GM19328 (cell line): Measurements from ENCODE around the gene CLCF1.

ENCODE experiments used
- ATAC-seq: cut with Tn5 transposase; IDR thresholded peaks from one replicate; pipeline ENCODE4 v1.9.1; 2021; ENCODE audit warnings: mild to moderate bottlenecking, moderate library complexity; ENCODE audit not compliant: unreplicated experiment

The CLCF1 gene

GRCh38 chr11:67396587-67397389, 23.4 kb upstream of the CLCF1 start:
- no peak for ATAC-seq

GRCh38 chr11:67396259-67396581, 22.8 kb upstream of the CLCF1 start:
- no peak for ATAC-seq

- no peak for ATAC-seq
These were observed 22.3 kb upstream of the CLCF1 start for GRCh38 chr11:67395555-67396258.

- no peak for ATAC-seq
These were observed 20.6 kb upstream of the CLCF1 start for GRCh38 chr11:67393990-67394389.

GRCh38 chr11:67393437-67393836, 20.0 kb upstream of the CLCF1 start:
- no peak for ATAC-seq

DNA sequence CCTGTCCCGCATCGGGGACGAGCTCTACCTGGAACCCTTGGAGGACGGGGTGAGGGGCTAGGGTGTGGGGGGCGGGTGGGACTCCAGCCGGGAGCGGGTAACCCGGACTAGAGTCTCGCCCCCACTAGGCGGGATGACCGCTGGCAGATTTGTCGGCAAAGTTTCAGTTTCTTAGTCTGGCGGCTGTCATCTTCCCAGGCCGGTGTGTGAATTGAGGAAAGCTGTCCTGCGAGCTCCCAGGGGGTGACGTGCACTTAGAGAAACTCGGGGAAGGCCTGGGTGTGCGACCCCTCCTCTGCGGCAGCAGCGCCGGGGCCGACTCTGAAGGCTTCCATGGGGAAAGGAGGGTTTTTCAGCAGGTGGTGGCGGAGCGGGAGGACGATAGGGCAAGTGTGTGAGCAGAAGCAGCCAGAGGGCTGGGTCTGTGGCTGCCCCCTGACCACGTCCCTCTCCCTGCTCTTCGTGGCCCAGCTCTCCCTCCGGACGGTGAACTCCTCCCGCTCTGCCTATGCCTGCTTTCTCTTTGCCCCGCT, 18.9 kb upstream of the CLCF1 start:
- ATAC-seq: no peak

- ATAC-seq: no peak
These were observed 18.1 kb upstream of the CLCF1 start, which contains the start of gene RAD9A for GRCh38 chr11:67391304-67392182. Gene RAD9A (plus strand): TSS chr11:67391986. CDS start chr11:67392045, 59 bp downstream.

DNA sequence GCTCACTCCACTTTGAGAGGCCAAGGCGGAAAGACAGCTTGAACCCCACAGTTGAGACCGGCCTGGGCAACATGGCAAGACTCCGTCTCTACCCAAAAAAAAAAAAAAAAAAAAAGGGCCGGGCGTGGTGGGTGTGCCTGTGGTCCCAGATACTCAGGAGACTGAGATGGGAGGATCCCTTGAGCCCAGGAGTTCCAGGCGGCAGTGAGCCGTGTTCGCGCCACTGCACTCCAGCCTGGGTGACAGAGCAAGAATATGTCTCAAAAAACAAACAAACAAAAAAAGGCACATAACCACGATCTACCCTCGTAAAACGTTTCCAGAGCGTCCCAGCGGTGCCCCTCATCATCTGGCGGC, 17.5 kb upstream of the CLCF1 start:
- no peak for ATAC-seq

DNA sequence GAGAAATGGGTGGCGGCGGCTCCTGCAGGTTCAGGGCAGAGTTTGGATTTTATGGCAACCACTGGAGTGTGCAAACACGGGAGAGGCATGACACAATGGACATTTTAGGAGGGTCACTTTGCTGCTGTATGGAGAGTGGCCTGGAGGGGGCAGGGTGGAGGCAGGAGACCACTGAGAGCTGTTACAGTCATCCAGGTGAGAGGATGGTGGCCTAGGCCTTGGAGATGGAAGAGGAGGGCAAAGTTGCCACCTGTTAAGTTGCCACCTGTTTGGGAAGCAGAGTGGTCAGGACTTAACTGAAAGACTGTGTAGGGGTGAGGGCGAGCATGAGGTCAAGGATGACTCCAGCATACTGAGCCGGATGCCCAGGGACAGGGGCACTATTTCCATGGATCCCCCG, 16.1 kb upstream of the CLCF1 start:
- ATAC-seq: no peak

DNA sequence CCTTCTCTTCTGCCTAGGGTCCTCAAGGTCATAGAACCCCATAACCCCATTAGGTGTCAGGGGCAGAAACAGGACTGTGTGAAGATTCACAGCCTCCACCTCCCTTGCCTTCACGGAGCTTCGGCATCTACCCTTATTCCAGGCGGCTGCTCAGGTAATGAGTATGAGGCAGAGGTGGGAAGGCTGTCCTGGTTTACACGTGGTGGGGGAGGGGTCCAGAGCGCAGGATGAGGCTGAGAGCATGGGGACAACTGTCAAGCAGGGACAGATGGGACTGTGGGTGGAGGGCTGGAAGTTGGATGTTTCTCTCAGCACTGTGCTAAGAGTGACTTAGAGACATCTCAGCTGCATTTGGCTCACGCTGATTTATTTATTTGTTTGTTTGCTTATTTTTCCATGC, 14.1 kb upstream of the CLCF1 start:
- no peak for ATAC-seq

DNA sequence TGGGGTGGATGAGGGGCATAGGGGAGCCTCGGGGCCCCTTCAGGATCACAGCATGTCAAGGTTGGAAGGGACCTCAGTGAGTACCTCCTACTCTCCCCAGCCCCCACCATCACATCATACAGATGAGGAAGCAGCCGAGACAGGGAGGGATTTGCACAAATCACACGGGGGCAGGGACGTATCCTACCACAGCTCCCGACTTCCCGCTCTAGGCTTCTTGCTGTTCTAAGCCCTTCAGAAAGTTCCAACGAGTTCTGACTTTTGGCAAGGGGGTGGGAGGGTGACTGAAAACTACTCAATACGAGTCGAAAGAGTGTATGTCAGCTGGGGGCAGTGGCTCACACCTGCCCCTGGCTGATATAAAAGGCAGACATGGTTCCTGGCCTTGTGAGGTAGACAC, 13.7 kb upstream of the CLCF1 start:
- no peak for ATAC-seq

DNA sequence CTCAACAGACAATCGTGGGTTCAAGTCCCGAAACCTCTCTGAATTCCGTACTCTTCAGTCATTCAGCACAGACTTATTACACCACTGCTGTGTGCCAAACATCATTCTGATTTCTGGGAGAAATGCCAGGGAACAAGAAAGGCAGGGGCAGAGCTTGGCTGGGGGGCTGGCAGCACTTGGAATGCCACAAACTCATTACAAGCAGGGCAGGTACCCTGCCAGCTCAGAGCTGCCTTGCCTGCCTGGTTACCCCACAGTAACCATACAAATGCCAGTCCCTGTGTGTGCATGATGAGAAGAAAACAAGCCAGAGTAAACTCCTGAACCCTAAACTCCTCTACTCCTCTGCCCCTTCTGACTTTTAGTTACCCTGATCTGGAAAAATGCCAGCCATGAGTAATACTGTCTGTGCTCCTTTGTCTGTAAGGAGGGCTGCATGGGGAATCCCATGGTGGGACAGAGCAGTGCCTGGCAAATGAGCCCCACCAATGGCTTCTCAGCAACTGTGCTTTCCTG, 11.5 kb upstream of the CLCF1 start:
- ATAC-seq: no peak

- ATAC-seq: no peak
These were observed 9.1 kb upstream of the CLCF1 start for GRCh38 chr11:67382276-67383136.

- ATAC-seq: no peak
These were observed 8.0 kb upstream of the CLCF1 start for GRCh38 chr11:67381244-67381972.

DNA sequence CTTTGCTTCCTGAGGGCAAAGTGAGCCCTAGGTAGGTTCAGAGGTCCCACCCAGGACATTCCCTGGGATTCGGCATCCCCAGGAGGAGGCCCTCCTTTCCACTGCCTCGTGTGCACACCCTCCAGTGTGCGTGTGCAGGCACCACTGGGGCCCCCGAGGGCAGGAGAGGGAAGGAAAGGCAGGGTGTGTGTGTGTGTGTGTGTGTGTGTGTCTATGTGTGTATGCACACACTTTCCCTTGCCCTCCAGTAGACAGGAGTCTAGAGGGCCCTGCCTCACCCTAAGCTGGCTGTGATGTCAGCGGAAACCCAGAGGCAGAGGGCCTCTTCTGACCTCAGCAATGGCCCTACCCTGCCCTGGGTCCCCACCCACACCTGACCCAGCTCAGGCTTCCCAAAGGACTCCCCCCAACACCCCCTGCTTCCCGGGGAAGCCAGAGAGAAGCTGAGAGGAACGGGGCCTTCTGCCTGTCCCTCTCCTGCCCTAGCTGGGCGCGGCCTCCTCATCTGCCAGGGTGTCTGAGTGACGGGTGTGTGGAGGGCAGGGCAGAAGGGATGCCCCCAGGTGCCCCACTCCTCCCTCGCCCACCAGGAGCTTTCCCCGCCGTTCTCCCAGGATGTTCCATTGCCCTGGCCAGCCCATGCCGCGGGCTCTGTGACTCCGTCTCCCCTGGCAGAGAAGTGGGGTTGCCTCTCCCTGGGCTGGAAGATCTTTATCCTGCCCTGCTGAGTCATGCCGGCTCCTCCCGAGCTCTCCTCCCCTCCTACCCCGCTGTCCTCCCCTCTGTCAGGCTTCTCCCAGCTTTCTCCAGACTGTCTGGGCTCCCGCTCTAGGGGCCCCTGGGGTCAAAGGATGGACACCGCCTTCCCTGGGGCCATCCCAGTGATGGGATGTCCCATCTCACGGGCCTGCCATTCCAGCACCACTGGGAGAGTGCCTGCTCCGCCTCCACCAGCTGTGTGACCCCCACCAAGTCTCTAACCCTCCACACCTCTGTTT, 6.0 kb upstream of the CLCF1 start:
- ATAC-seq: no peak

DNA sequence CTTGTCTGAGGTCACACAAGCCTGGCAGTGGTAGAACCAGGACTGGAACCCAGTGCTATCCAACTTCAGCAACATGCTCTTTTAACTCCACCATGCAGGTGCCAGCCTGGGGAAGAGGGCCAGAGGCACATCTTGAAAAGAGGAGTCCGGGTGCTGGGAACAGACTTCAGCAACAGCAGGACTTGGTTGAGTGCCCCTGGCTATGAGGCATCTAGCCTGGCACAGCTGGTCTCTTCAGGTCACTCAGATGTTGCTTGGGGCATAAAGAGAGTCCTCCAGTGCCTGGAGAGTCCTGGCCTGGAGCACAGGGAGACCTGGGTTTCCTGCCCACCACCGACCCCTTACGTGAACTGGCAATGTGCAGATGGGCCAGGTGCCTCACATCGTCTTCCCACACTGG, 5.1 kb upstream of the CLCF1 start:
- no peak for ATAC-seq

- no peak for ATAC-seq
These were observed 3.7 kb upstream of the CLCF1 start for GRCh38 chr11:67376873-67377808.
